Mucosa of descending colon (tissue), 3 donors: ENCODE results near the gene EHMT1. TPM values are rescaled to one million over a fixed set of nuclear protein-coding genes. Genes with fewer than 3 reads are reported as not detected.

Experiments
- ATAC-seq: fragments of 200-7000 bp; cut with Tn5 transposase; one replicate; pipeline ENCODE4 v1.9.1; 2020; ENCODE audit warnings: mild to moderate bottlenecking, moderate library complexity
- DNase-seq, 3 donors: peaks; one replicate each; pipeline ENCODE4 v3.0.0-alpha.2; 2020
- H3K36me3 ChIP-seq: fragments of 200-600 bp; one replicate; pipeline ENCODE4 v1.8.0; 2021; ENCODE audit warnings: low read depth, mild to moderate bottlenecking
- H3K4me1 ChIP-seq: fragments of 200-600 bp; one replicate; pipeline ENCODE4 v1.8.0; 2021; ENCODE audit warnings: low read depth, mild to moderate bottlenecking
- H3K4me3 ChIP-seq: fragments of 200-600 bp; one replicate; pipeline ENCODE4 v1.8.0; 2021; ENCODE audit warnings: mild to moderate bottlenecking
- H3K9me3 ChIP-seq: fragments of 200-600 bp; one replicate; pipeline ENCODE4 v1.8.0; 2021; ENCODE audit warnings: mild to moderate bottlenecking
- intact Hi-C, 2 donors: fragments of 100-400 bp; cut with DNase I in 1 of 2; cut with micrococcal nuclease in 1 of 2; formaldehyde crosslinking; loops; one replicate each; pipeline versions ENCODE4 v1.11.0 to v1.11.1; 2022; cut with DNase I, micrococcal nuclease
- total RNA-seq, 3 donors: library from RNA; stranded (reverse); fragmentation: NEBNext Ultra II Directional in 2 of 3; extraction: Animal tissue kit (Norgen Biotek cat#: 25700) in 2 of 3; gene quantifications; one replicate each; pipeline versions ENCODE4 v1.2.1 to v1.2.4, GENCODE V29; 2021 to 2023
- TF ChIP-seq, protein P1 (sequence below): fragments of 200-600 bp; IDR thresholded peaks from one replicate; pipeline ENCODE4 v1.8.0; 2022; ENCODE audit warnings: antibody characterized with exemption, mild to moderate bottlenecking
- donor health status: DM: no; HTN: no; CAD: no; lungs with moderate emphysema.
- donor health status: DM: no; HTN: no; CAD: no.
- donor health status: DM: no; HTN: yes; CAD: no.

The EHMT1 gene
- total RNA-seq, 3 donors from 2014 or later: 78.4 to 90.8 (median 83.3) TPM

- Histone ChIP-seq H3K4me3 (no peak overlapping the region), H3K36me3 (peaks cover 7% of the 10 kb centered on the region), H3K4me1 (no peaks in the 10 kb centered on the region), H3K9me3 (peaks cover 12% of the 10 kb centered on the region)
- intact Hi-C loops: no loop called here
- ATAC-seq (no peak), DNase-seq (no peak)
- TF ChIP-seq, protein P1, sequence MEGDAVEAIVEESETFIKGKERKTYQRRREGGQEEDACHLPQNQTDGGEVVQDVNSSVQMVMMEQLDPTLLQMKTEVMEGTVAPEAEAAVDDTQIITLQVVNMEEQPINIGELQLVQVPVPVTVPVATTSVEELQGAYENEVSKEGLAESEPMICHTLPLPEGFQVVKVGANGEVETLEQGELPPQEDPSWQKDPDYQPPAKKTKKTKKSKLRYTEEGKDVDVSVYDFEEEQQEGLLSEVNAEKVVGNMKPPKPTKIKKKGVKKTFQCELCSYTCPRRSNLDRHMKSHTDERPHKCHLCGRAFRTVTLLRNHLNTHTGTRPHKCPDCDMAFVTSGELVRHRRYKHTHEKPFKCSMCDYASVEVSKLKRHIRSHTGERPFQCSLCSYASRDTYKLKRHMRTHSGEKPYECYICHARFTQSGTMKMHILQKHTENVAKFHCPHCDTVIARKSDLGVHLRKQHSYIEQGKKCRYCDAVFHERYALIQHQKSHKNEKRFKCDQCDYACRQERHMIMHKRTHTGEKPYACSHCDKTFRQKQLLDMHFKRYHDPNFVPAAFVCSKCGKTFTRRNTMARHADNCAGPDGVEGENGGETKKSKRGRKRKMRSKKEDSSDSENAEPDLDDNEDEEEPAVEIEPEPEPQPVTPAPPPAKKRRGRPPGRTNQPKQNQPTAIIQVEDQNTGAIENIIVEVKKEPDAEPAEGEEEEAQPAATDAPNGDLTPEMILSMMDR: no peak
Measured at GRCh38 chr9:137752426-137752825, 133.6 kb downstream of the EHMT1 start.

DNA sequence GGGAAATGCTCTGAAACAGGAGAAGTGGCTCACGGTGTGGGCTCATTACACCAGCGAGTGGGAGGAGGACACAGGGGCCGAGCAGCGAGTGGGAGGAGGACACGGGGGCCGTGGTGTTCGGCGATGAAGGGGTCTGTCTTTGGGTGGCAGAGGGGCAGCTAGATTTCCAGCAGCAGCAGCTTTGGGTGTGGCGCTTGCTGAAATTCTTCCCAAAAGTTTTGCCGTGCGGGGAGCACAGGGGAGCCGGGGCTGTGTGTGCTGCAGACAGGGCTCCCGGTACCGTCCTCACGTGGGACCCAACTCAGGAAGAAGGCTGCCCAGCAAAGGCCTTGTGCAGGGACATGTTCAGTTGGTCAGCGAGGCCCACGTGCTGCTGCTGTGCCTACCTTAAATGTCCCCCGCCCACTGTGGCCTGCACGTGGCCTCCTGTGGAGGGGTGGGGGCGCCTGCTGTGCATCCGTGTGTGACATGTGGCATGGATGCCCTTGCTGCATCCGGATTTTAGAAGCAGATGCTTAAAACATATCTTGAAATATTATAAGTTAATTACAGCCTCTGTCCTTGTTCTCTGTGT lies 134.5 kb downstream of the EHMT1 start:
- intact Hi-C loops: no loop called here
- Histone ChIP-seq H3K4me3 (no peak overlapping the region), H3K9me3 (peaks cover 12% of the 10 kb centered on the region), H3K36me3 (peaks cover 8% of the 10 kb centered on the region), H3K4me1 (no peaks in the 10 kb centered on the region)
- DNase-seq (no peak), ATAC-seq (no peak)
- TF ChIP-seq, protein P1: no peak

GRCh38 chr9:137755261-137755927 lies 136.6 kb downstream of the EHMT1 start:
- H3K9me3 ChIP-seq: peaks cover 12% of the 10 kb centered on the region
- no peaks in the 10 kb centered on the region for H3K4me1 ChIP-seq
- intact Hi-C loops: no loop called here
- no peak overlapping the region for H3K4me3 ChIP-seq
- TF ChIP-seq, protein P1: no peak
- H3K36me3 ChIP-seq: peaks cover 8% of the 10 kb centered on the region
- DNase-seq (no peak), ATAC-seq (no peak)

GRCh38 chr9:137756045-137756744 lies 137.4 kb downstream of the EHMT1 start:
- no peak for ATAC-seq
- H3K4me1 ChIP-seq: no peaks in the 10 kb centered on the region
- H3K9me3 ChIP-seq: peaks cover 12% of the 10 kb centered on the region
- TF ChIP-seq, protein P1: no peak
- no peak overlapping the region for H3K4me3 ChIP-seq
- no peak for DNase-seq
- peaks cover 8% of the 10 kb centered on the region for H3K36me3 ChIP-seq
- intact Hi-C loops: no loop called here

GRCh38 chr9:137757139-137757538 lies 138.3 kb downstream of the EHMT1 start:
- Histone ChIP-seq H3K4me3 (no peak overlapping the region), H3K4me1 (no peaks in the 10 kb centered on the region), H3K36me3 (peaks cover 8% of the 10 kb centered on the region), H3K9me3 (peaks cover 12% of the 10 kb centered on the region)
- TF ChIP-seq, protein P1: no peak
- intact Hi-C loops: no loop called here
- ATAC-seq: no peak
- no peak for DNase-seq
